Mucosa of stomach (tissue), 1 donor: ENCODE results near the gene DAGLA.
A peak's percentile ranks its signal among the peaks of the same experiment; 100 is the strongest.

Experiments
- H3K27me3 ChIP-seq: one replicate; pipeline ENCODE4 v1.7.0; 2013; ENCODE audit warnings: mild to moderate bottlenecking, low read length; ENCODE audit not compliant: control insufficient read depth, insufficient read depth
- H3K36me3 ChIP-seq: one replicate; pipeline ENCODE4 v1.7.0; 2013; ENCODE audit warnings: low read length; ENCODE audit not compliant: control insufficient read depth, insufficient read depth
- H3K4me1 ChIP-seq: one replicate; pipeline ENCODE4 v1.7.0; 2013; ENCODE audit warnings: mild to moderate bottlenecking, low read length; ENCODE audit not compliant: control insufficient read depth, insufficient read depth
- H3K4me3 ChIP-seq: one replicate; pipeline ENCODE4 v1.7.0; 2013; ENCODE audit warnings: low read length
- H3K9ac ChIP-seq: one replicate; pipeline ENCODE4 v1.7.0; 2013; ENCODE audit warnings: mild to moderate bottlenecking, low read length, moderate library complexity
- H3K9me3 ChIP-seq: one replicate; pipeline ENCODE4 v1.7.0; 2013; ENCODE audit warnings: mild to moderate bottlenecking, low read length, moderate library complexity; ENCODE audit not compliant: control insufficient read depth
- donor health status: Pancreatic carcinoma.

The DAGLA gene

DNA sequence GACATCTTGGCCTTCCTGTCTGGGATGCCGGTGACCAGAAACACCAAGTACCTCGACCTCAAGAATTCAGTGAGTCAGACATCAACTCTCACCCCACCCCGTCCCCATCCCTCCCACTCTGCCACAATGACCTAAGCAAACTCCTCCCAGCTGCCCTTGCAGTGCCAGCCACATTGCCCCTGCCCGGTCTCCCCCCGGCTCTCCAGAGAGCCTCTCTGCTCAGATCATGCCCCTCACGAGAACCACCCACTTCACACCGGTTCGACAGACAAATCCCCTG is 48.7 kb downstream of the DAGLA start:
- no peaks in the 10 kb centered on the region for H3K27me3 ChIP-seq
- no peak overlapping the region for H3K9ac ChIP-seq
- H3K36me3 ChIP-seq, result no peaks in the 10 kb centered on the region
- H3K4me3 ChIP-seq, result no peak overlapping the region
- peaks cover 4% of the 10 kb centered on the region for H3K4me1 ChIP-seq
- H3K9me3 ChIP-seq, result no peaks in the 10 kb centered on the region

GRCh38 chr11:61730240-61730994 is 50.2 kb downstream of the DAGLA start:
- Histone ChIP-seq H3K9me3 (no peaks in the 10 kb centered on the region), H3K9ac (no peak overlapping the region), H3K4me3 (no peak overlapping the region), H3K27me3 (no peaks in the 10 kb centered on the region), H3K4me1 (peaks cover 4% of the 10 kb centered on the region), H3K36me3 (no peaks in the 10 kb centered on the region)

DNA sequence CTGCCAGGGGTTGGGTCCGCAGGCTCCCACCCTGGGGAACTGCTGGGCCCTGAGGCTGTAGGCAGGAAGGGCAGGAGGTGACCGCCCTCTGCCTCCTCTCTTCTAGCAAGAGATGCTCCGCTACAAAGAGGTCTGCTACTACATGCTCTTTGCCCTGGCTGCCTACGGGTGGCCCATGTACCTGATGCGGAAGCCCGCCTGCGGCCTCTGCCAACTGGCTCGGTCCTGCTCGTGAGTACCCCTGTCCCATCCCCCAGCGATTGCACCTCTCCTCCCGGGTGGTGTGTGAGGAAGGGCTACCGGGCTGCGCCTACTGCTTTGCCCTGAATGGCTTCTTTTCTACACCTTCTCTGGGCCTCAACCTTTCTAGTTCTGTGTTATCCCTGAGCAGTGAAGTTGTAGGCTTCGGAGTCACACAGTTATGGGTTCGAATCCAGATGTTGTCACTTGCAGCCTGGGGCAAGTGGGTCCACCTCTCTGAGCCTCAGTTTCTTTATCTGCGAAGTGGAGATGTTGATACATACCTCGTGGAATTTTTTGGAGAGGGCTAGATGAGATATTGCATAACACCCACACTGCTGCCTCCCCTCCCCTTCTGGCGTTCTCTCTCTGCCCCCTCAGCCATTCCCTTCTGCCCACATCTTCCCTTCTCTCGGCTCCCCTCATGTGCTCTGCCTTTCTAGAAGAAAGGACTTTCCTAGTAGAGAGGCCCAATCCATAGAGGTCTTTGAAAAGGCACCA is 51.2 kb downstream of the DAGLA start:
- H3K36me3 ChIP-seq, result no peaks in the 10 kb centered on the region

GRCh38 chr11:61731952-61732675 is 51.9 kb downstream of the DAGLA start:
- H3K4me3 ChIP-seq, result no peak overlapping the region
- no peaks in the 10 kb centered on the region for H3K36me3 ChIP-seq
- no peaks in the 10 kb centered on the region for H3K27me3 ChIP-seq
- H3K9ac ChIP-seq, result no peak overlapping the region
- H3K9me3 ChIP-seq, result no peaks in the 10 kb centered on the region
- H3K4me1 ChIP-seq, result peaks cover 4% of the 10 kb centered on the region

More for the DNA sequence above, 51.2 kb downstream of the DAGLA start:
- H3K4me3 ChIP-seq, result no peak overlapping the region
- peaks cover 4% of the 10 kb centered on the region for H3K4me1 ChIP-seq
- no peaks in the 10 kb centered on the region for H3K9me3 ChIP-seq
- H3K9ac ChIP-seq, result no peak overlapping the region
- no peaks in the 10 kb centered on the region for H3K27me3 ChIP-seq

GRCh38 chr11:61732705-61733104 is 52.5 kb downstream of the DAGLA start:
- no peaks in the 10 kb centered on the region for H3K9me3 ChIP-seq
- H3K27me3 ChIP-seq, result no peaks in the 10 kb centered on the region
- H3K4me1 ChIP-seq, result peaks cover 4% of the 10 kb centered on the region
- no peak overlapping the region for H3K9ac ChIP-seq
- no peaks in the 10 kb centered on the region for H3K36me3 ChIP-seq
- no peak overlapping the region for H3K4me3 ChIP-seq

DNA sequence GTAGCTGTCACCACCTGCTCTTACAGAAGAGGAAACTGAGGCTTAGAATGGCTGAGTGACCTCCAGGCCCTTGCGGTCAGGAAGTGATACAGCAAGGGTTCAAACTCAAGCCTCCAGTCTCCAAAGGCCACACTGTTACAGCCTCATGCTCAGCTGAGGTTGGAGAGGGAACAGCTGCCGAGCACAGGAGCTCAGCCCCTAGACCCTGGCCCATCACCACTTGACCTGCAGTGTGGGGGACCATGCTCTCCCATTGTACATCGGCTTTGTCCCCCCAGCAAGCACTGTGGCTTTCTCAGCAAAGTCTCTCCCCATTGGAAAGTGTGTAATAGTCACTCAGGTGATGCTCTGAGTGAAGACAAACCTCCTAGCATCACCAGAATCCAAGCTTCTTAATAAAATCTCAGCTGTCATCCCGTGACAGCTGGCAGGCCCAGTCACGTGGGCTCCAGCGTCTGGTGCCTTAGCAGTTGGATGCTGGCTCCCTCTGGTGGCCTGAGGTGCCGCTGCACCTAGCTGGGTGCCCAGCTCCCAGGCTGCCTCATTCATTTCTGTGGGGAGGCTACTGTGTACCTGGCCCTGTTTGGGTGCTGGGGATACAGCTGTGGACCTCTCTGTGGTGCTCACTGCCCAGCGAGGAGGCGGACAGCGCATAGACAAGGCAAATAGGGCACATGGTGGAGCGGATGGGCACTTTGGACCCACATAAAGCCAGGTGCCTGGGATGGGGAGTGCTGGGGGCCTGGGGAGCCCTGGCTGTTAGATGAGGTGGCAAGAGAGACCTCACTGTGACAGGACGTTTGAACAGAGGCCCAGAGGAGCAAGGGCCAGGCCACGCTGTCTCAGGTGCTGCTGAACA is 53.2 kb downstream of the DAGLA start:
- H3K36me3 ChIP-seq, result no peaks in the 10 kb centered on the region
- no peaks in the 10 kb centered on the region for H3K9me3 ChIP-seq
- H3K27me3 ChIP-seq, result no peaks in the 10 kb centered on the region
- H3K4me3 ChIP-seq, result no peak overlapping the region
- H3K4me1 ChIP-seq, result peaks cover 4% of the 10 kb centered on the region
- H3K9ac ChIP-seq, result peak overlapping the region; percentile 24

DNA sequence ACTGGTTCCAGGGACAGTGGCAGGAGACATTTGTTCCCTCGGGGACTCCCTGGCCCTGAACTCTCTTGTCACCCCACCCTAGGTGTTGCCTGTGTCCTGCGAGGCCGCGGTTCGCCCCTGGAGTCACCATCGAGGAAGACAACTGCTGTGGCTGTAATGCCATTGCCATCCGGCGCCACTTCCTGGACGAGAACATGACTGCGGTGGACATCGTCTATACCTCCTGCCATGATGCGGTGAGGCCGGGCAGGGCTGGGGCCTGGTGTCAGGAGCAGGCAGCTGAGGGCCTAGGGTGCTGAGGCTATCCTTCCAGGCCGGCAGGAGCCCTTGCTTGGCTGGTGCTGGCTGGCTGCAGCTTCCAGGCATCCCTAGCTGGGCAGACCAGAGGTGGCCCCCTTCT is 54.6 kb downstream of the DAGLA start:
- H3K9me3 ChIP-seq, result no peaks in the 10 kb centered on the region
- H3K4me1 ChIP-seq, result peaks cover 4% of the 10 kb centered on the region
- no peak overlapping the region for H3K4me3 ChIP-seq
- no peak overlapping the region for H3K9ac ChIP-seq
- no peaks in the 10 kb centered on the region for H3K36me3 ChIP-seq
- H3K27me3 ChIP-seq, result no peaks in the 10 kb centered on the region

DNA sequence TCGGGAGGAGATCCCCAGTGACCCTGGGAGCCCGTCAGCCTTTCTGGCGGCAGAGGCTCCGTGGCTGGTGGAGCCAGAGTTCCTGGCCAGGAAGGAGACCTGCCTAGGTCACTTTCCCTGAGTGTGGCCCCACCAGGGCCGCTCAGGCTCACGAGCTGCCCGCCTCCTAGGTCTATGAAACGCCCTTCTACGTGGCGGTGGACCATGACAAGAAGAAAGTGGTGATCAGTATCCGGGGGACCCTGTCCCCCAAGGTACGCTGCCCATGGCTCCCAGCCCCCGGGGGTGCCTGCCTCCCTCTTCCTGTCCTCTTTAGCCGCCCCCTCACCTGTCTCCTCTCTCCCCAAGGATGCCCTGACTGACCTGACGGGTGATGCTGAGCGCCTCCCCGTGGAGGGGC is 55.2 kb downstream of the DAGLA start:
- no peaks in the 10 kb centered on the region for H3K9me3 ChIP-seq
- H3K9ac ChIP-seq, result no peak overlapping the region
- no peaks in the 10 kb centered on the region for H3K36me3 ChIP-seq
- no peak overlapping the region for H3K4me3 ChIP-seq
- no peaks in the 10 kb centered on the region for H3K27me3 ChIP-seq
- H3K4me1 ChIP-seq, result peaks cover 4% of the 10 kb centered on the region

GRCh38 chr11:61736310-61736709 is 56.1 kb downstream of the DAGLA start:
- Histone ChIP-seq H3K36me3 (no peaks in the 10 kb centered on the region), H3K4me1 (peaks cover 4% of the 10 kb centered on the region), H3K4me3 (no peak overlapping the region), H3K9me3 (no peaks in the 10 kb centered on the region), H3K9ac (no peak overlapping the region), H3K27me3 (no peaks in the 10 kb centered on the region)

- no peaks in the 10 kb centered on the region for H3K9me3 ChIP-seq
- peaks cover 6% of the 10 kb centered on the region for H3K4me1 ChIP-seq
- no peaks in the 10 kb centered on the region for H3K27me3 ChIP-seq
- no peak overlapping the region for H3K4me3 ChIP-seq
- H3K9ac ChIP-seq, result no peak overlapping the region
- no peaks in the 10 kb centered on the region for H3K36me3 ChIP-seq
Measured at GRCh38 chr11:61737131-61737530, 56.9 kb downstream of the DAGLA start.

DNA sequence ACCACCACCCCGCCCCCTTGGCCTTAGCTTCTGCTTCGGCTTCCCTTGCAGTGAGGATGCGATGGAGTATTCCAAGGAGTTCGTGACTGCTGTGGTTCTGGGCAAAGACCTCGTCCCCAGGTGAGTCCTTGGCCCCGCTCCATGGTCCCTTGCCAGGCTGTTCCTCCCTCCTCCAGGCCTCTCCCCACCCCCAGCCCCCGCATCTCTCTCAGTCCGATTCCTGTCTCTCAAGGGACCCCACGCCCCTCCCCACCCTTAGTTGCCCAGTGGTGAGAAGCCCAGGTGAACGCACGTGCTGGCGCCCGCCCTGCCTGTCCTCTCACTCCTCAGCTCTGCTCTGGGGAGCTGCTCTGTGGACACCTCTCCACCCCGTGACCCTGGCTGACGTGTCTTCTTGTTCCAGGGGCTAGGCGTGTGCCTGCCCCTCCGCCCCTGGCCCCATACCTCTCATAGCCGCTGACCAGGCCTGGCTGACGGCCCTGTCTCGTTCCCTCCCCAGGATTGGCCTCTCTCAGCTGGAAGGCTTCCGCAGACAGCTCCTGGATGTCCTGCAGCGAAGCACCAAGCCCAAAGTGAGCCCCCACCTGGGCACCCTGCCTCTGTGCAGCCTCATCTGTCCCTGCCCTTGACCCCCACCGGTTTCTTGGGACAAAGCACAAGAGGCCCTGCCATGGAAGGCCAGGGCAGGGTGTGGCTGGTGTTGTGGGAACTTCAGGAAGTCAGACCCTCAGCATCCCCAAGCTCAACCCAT is 57.6 kb downstream of the DAGLA start:
- no peak overlapping the region for H3K9ac ChIP-seq
- no peaks in the 10 kb centered on the region for H3K36me3 ChIP-seq
- no peaks in the 10 kb centered on the region for H3K9me3 ChIP-seq
- H3K4me3 ChIP-seq, result no peak overlapping the region
- peaks cover 10% of the 10 kb centered on the region for H3K4me1 ChIP-seq
- H3K27me3 ChIP-seq, result no peaks in the 10 kb centered on the region
